Measurements from ENCODE around the gene SLC4A7.
"Not testable (repeated sequence)": the region's sequence is repeated elsewhere in the genome, so short reads cannot be mapped to it uniquely, and the experiment has no call there.

The SLC4A7 gene

DNA sequence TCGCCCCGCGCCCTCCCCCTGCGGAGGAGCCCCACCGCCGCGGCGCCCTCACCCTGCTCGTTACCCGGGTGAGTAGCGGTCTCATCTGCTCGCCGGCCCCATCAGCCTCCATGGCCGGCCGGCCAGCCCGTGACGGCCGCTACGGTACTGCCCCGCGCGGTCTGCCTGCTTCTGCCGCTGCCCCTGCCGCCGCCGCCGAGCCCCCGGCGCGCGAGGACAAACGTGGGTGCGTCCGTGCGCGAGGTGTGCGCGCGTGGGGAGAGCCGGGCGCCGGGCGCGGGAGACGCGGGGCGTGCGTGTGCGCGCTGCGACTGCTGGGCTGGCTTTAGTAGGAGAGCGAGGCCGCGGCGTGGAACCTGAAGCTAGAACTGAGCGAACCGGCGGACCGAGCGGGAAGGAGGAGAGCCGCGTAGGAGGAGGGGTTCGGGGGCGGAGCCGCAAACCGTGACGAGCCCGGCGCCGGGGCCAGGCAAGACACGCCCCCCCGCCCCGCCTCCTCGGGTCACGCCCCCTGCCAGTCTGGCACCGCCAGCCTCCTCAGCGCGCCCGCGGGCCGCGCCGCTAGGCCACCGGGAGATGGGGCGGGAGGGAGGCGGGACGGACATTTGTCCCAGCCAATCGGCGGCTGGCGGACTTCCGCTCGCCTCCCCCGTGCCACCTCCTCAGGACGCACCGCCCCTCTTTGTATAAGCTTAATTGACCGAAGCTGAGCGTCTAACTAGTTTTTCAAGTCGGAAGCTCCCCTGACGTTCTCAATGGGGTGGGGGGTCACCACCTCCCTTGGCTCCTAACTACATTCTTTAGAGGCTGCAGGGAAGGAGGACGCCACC lies at the start of gene SLC4A7:
Gene SLC4A7, minus strand, starts transcription at position 370 of the 830 bp plus-strand sequence. Its CDS starts 258 bp downstream, at position 112.
- peak; percentile 94 to 96 (median 94) for DNase-seq (ENCODE audit: low read depth in 2 of 3, low spot score in 2 of 3)

GRCh38 chr3:27533261-27533607 lies 49.0 kb upstream of the SLC4A7 start:
- no peak for DNase-seq (ENCODE audit: low read depth in 2 of 3, low spot score in 2 of 3)

DNA sequence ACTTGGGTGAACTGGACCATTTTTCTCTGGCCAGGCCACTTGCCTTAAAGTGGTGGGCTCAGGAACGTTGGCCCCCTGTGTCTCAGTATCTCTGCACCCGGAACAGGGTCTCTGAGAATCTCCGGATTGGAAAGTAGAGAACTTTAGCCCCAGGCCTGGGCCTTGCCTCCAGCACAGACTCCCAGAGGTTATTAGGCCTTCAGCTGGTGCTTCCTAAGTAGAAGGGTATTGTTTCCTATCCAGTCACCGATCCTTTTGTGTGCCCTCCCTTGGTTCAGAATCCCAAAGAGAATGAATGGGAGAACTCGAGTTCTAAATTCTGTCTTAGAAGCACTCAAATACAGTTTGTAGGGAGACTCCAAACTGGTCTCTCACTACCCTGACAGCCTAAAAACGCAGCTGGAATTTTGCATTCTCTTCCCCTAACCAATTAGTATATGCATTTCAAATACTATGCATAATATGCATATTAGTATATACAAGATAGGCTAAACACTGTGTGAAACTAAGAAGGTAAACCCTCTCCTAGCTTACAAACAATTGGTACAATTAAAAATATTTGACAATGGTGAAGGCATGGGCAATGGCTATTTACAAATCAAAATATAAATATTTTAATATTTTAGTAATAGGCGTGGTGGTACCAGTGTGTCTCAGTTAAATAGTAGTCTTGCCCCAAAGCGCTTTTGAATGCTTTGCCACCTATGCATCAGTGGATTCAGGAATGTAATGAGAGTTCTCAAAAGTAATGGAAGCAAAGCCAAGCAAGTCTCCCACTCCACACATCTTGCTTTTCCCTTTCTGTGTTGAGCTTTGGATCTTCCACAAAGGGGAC lies 48.5 kb upstream of the SLC4A7 start:
- DNase-seq (ENCODE audit: low read depth in 2 of 3, low spot score in 2 of 3), result no peak

GRCh38 chr3:27531193-27531751 lies 47.1 kb upstream of the SLC4A7 start:
- not testable (repeated sequence) for DNase-seq (ENCODE audit: low read depth in 2 of 3, low spot score in 2 of 3)

DNA sequence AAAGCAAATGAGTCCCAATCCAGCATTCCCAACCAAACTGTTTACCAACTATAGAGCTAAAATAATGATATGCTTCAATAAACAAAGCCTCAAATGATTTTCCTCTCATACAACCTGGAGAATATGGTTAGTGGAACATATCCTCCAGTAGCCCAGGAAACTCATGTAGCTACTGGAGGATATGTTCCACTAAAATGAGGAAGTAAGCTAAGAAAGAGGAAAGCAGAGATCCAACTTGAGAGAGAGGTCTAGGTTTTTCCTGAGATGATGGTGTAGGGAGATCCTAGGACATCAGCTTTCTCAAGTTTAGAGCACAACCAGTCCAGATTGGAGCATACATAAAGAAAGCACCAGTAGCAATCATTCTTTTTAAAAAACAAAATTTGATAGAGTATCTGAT lies 44.6 kb upstream of the SLC4A7 start:
- no peak for DNase-seq (ENCODE audit: low read depth in 2 of 3, low spot score in 2 of 3)

DNA sequence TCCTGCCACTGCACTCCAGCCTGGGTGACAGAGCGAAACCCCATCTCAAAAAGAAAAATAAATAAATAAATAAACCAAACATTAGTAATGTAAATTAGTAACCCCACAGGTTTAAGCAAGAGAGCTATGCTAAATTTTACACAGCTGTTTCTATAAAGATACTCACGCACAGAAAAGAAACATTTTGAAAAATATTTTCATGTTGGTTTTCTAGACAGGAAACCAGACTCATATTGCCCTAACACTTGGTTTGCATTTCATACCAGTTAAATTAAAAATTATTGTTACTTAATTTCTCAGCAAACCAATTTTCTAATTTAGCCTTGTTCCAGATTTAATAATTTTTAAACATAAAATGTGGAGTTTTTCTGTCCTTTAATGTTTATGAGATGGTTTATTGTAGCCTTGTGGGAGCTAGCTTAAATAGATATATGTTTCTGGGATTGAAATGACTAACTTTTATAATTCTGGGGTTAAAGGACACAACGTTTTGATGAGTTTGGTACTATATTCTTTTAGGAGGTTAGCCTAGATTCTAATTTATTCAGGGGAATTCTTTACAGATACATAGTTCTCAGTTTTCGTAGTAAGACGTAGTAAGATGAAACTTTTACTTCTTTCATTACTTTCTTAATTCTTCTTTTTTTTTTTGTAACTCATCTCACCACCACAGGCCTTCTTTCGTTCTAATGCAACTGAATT lies 42.6 kb upstream of the SLC4A7 start:
- DNase-seq (ENCODE audit: low read depth in 2 of 3, low spot score in 2 of 3), result no peak

DNA sequence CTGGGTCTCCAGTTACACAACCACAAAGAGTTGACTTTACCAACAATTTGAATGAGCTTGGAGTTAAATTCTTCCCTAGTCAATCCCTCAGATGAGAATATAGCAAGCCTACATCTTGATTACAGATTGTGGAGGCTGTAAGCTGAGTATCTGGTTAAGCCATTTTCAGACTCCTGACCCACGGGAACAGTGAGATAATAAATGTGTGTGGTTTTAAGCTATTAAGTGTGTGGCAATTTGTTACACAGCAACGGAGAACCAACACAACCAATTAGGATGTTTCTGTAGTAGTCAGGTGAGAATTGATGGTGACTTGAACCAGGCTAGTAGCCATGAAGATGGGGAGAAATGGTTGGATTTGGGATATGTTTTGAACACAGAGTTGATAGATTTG lies 37.7 kb upstream of the SLC4A7 start:
- DNase-seq (ENCODE audit: low read depth in 2 of 3, low spot score in 2 of 3), result no peak

DNA sequence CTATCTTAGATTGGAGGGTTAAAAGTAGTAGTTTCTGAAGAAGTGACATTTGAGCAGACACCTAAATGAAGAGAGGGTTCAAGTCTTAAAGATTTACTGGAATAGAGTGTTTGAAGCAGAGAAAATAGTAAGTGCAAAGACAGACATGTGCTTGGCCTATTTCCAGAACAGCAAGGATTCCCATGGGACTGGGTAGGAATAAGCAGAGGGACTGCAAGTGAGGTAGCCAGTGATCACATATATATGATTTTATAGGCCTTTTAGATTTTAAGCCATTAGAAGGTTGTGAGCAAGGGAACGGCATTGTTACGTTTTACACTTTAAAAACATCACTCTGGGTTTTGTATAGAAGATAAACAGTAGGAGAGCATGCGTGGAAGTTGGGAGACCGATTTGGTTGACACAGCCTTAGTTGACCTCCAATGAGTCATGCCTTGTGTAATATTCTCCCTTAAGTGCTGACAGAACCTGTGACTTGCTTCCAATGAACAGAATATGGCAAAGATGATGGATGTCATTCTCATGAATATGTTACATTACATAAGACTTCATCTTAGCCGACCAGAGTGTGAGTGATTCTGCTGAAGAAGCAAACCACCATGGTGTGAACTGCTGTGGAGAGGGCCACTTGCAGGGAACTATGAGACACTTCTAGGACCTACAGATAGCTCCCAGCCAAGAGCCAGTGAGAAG lies 37.1 kb upstream of the SLC4A7 start:
- no peak for DNase-seq (ENCODE audit: low read depth in 2 of 3, low spot score in 2 of 3)

- no peak for DNase-seq (ENCODE audit: low read depth in 2 of 3, low spot score in 2 of 3)
These were observed 27.7 kb upstream of the SLC4A7 start for GRCh38 chr3:27511724-27512422.

- DNase-seq (ENCODE audit: low read depth in 2 of 3, low spot score in 2 of 3), result no peak
These were observed 25.2 kb upstream of the SLC4A7 start for GRCh38 chr3:27509376-27509775.

DNA sequence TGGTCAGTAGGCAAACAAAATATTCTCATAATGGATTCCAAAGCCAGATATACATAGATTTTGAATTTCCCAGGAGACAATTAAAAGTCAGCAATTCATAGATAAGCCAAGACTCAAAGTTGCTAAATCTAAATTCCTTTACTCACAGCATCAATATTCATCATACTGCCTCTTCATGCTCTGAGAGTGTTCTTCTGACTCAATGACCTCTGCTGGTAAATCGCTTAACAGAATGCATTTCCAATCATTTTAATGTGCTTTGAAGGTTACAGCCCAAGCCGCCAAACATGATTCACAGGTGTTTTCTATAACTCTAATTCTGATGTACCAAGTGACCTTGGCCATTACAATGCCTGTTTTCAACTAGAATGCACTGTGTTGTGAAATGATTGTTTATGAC lies 24.2 kb upstream of the SLC4A7 start:
- DNase-seq (ENCODE audit: low read depth in 2 of 3, low spot score in 2 of 3), result no peak

DNA sequence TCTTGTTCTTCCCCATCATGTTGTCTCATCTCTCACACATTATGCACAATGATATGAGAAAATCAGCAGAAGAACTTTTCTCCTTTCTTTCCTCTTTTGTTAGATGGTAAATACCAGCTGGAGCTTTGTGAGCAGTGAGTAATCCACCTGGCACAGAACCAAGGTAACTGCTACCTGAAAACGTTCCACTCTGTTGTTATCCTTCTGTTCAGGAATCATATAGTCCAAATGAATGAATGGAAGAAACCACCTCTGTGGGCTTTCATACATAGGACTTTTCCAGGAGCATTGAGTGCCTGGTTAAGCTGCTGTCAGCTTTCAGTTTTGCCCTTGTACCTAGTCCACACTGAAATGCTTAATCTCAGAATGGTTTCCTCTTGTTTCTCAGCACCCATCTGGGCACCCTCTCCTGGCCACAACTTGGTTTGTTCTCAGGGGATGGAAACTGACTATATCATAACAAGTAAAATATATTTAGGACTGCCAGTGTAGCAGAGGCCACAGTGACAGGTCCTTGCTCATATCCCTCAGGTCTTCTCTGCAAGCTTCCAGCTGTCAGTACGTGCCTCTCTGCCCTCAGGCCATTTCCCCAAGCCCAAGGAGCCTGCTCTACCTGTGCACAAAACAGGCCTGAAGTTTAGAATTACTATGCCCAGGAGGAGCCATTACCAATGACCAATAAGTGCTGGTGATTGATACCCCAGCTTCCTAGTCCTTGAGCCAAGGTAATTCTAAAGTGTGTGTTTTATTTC lies 23.5 kb upstream of the SLC4A7 start:
- DNase-seq (ENCODE audit: low read depth in 2 of 3, low spot score in 2 of 3), result no peak

DNA sequence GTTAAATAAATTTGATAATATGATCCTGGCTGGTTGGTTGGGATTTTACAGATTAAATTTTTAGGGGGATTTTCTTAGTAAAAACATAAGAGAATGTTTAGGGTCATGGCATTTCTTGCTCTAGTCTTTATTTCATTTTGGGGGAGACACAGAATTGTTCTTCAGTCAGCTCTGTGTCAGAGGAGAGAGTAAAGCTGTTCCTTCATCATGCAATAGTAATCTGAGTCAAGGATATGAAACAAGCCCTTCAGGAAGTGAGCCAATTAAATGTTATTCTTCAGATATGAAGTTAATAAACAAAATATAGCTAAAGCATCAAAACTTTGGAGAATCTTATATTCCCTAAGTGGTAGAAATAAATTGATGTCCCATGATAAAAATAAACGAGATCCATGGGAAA lies 22.9 kb upstream of the SLC4A7 start:
- no peak for DNase-seq (ENCODE audit: low read depth in 2 of 3, low spot score in 2 of 3)

- DNase-seq (ENCODE audit: low read depth in 2 of 3, low spot score in 2 of 3), result no peak
These were observed 20.6 kb upstream of the SLC4A7 start for GRCh38 chr3:27504749-27505148.

GRCh38 chr3:27503526-27503925 lies 19.3 kb upstream of the SLC4A7 start:
- DNase-seq (ENCODE audit: low read depth in 2 of 3, low spot score in 2 of 3), result no peak

DNA sequence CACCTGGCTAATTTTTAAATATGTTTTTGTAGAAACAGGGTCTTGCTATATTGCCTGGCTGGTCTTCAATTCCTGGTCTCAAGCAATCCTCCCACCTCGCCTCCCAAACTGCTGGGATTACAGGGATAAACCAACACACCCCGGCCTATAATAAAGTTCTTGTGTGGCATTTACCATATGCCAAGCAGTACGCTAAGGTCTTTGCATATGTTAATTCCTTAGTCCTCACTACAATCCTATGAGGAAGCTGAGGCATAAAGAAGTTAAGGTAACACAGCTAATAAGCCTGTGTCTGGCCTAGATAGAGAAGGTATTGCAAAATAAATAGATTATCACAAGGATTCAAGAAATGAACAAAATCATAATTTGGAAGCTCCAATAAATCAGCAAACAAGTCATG lies 17.6 kb upstream of the SLC4A7 start:
- no peak for DNase-seq (ENCODE audit: low read depth in 2 of 3, low spot score in 2 of 3)

- no peak for DNase-seq (ENCODE audit: low read depth in 2 of 3, low spot score in 2 of 3)
These were observed 16.8 kb upstream of the SLC4A7 start for GRCh38 chr3:27500986-27501385.

DNA sequence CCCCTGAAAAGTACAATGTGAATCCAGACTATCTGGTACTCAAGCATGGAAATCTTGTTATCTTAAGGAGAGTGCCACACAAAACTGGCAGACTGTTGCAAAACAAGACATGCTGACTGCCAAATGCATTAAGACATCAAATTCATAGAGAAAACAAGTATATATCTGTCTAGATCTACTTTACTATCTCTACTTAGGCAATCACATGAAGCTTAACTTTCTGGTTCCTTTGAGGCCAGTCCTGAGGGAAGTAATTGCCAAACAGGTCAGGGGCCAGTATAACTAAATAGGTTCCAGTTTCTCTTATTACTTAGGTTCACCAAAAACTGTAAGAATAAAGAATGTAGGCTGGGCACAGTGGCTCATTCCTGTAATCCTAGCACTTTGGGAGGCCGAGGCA lies 15.9 kb upstream of the SLC4A7 start:
- DNase-seq (ENCODE audit: low read depth in 2 of 3, low spot score in 2 of 3), result no peak

DNA sequence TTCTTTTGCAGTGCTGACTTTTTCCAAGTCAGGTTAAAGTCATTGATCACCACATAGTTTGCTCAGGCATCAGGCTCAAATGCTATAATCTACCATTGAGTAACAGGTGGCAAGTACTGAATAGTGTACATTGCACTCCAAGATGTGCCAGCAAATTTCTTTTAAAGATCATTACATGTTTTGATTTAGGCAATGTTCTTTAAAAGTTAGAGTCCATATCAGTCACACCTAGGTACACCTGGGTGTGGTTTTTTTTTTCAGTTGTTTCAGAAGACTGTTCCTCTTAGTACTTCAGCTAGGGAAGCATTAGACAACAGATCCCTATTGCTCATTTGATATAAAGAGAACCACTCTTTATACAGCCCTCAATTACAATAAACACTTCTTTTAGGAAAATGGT lies 10.6 kb upstream of the SLC4A7 start:
- no peak for DNase-seq (ENCODE audit: low read depth in 2 of 3, low spot score in 2 of 3)

DNA sequence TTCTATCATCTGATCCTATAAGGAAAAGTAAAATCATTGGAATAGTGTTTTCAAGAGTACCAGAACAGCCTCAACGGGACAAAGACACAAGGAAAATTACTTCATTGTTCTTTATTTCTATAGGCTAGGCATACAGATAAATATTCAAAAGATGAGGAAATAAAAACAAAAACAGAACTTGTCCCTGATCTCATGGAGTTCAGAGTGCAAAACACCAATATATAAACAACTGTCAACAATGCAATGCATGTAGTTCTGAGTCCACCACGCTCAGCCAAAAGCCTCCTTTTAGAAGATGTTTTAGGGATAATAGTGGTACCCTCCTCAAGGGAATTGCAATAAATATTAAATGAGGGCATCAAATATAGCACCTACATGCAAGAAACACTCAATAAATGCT lies 4.6 kb upstream of the SLC4A7 start:
- DNase-seq (ENCODE audit: low read depth in 2 of 3, low spot score in 2 of 3), result no peak

Measured in activated CD8-positive, alpha-beta memory T cell treated with anti-CD3 and anti-CD28 coated beads for 48 hours (primary cell).